HEK293 (cell line): ENCODE measurements around the gene MCM8.

Experiments
- CTCF ChIA-PET: fragments of 350-600 bp; formaldehyde crosslinking; extraction: SDS; loops from one replicate; lab custom pipeline; 2021; ENCODE audit warnings: antibody characterized with exemption; lab: Yijun Ruan, JAX
- POLR2A ChIA-PET: fragments of 300-600 bp; formaldehyde crosslinking; extraction: SDS; loops from one replicate; lab custom pipeline; 2020; ENCODE audit warnings: antibody characterized with exemption, inconsistent platforms; lab: Yijun Ruan, JAX
- H3K27ac ChIP-seq: fragments of 200-500 bp; sonication (Bioruptor generic); 2 replicates; pipeline ENCODE4 v1.5.1; 2014; ENCODE audit warnings: low read depth, low read length, control low read depth, inconsistent platforms; ENCODE audit errors: extremely low read depth
- H3K36me3 ChIP-seq, 2 experiments: fragments of 200-500 bp in 1 of 2; sonication (Bioruptor generic) in 1 of 2; 1 replicate in 1 of 2; 2 replicates in 1 of 2; pipeline ENCODE4 v1.5.1; 2014 to 2017; ENCODE audit warnings: inconsistent platforms in 2 of 2, low read length in 2 of 2; ENCODE audit not compliant: control insufficient read depth in 2 of 2, insufficient read depth in 1 of 2
- H3K4me1 ChIP-seq: fragments of 200-500 bp; sonication (Bioruptor generic); 2 replicates; pipeline ENCODE4 v1.5.1; 2014; ENCODE audit warnings: mild to moderate bottlenecking, low read length, inconsistent platforms; ENCODE audit not compliant: control insufficient read depth, insufficient read depth
- H3K4me3 ChIP-seq: 2 replicates; pipeline ENCODE4 v1.5.1; 2011; ENCODE audit warnings: low read depth, mild to moderate bottlenecking, control low read depth, low read length, moderate library complexity
- H3K9me3 ChIP-seq: fragments of 200-500 bp; sonication (Bioruptor generic); 2 replicates; pipeline ENCODE4 v1.5.1; 2014; ENCODE audit warnings: low read depth, low read length, inconsistent platforms; ENCODE audit not compliant: control insufficient read depth, insufficient read depth
- KLF17 ChIP-seq: fragments of 450-650 bp; formaldehyde crosslinking; IDR thresholded peaks from 2 replicates; pipeline ENCODE4 v1.5.1; 2016; ENCODE audit warnings: missing biosample characterization, missing genetic modification characterization
- SCRT1 ChIP-seq: fragments of 450-650 bp; formaldehyde crosslinking; IDR thresholded peaks from 2 replicates; pipeline ENCODE4 v1.5.1; 2016; ENCODE audit warnings: missing biosample characterization, missing genetic modification characterization, borderline replicate concordance
- SCRT2 ChIP-seq: fragments of 450-650 bp; formaldehyde crosslinking; IDR thresholded peaks from 2 replicates; pipeline ENCODE4 v1.5.1; 2016; ENCODE audit warnings: missing biosample characterization, missing genetic modification characterization
- SP2 ChIP-seq: fragments of 450-650 bp; formaldehyde crosslinking; IDR thresholded peaks from 2 replicates; pipeline ENCODE4 v1.5.1; 2016; ENCODE audit warnings: missing biosample characterization, missing genetic modification characterization
- YY1 ChIP-seq: fragments of 450-650 bp; formaldehyde crosslinking; IDR thresholded peaks from 2 replicates; pipeline ENCODE4 v1.5.1; 2018; ENCODE audit warnings: missing biosample characterization, missing genetic modification characterization
- YY2 ChIP-seq: fragments of 450-650 bp; formaldehyde crosslinking; IDR thresholded peaks from 2 replicates; pipeline ENCODE4 v1.5.1; 2016; ENCODE audit warnings: missing biosample characterization, missing genetic modification characterization
- ZBTB17 ChIP-seq: fragments of 450-650 bp; formaldehyde crosslinking; IDR thresholded peaks from 2 replicates; pipeline ENCODE4 v1.5.1; 2016; ENCODE audit warnings: missing biosample characterization, missing genetic modification characterization
- ZBTB44 ChIP-seq: fragments of 450-650 bp; IDR thresholded peaks from 2 replicates; pipeline ENCODE4 v1.5.1; 2018; ENCODE audit warnings: missing biosample characterization, mild to moderate bottlenecking, missing genetic modification characterization
- ZBTB6 ChIP-seq: fragments of 450-650 bp; formaldehyde crosslinking; IDR thresholded peaks from 2 replicates; pipeline ENCODE4 v1.5.1; 2017; ENCODE audit warnings: missing biosample characterization, missing genetic modification characterization
- ZBTB8A ChIP-seq: fragments of 450-650 bp; formaldehyde crosslinking; IDR thresholded peaks from 2 replicates; pipeline ENCODE4 v1.5.1; 2016; ENCODE audit warnings: missing biosample characterization, missing genetic modification characterization
- ZNF184 ChIP-seq: fragments of 450-650 bp; IDR thresholded peaks from 2 replicates; pipeline ENCODE4 v1.5.1; 2018; ENCODE audit warnings: missing biosample characterization, mild to moderate bottlenecking, missing genetic modification characterization
- ZNF621 ChIP-seq: fragments of 450-650 bp; formaldehyde crosslinking; IDR thresholded peaks from 2 replicates; pipeline ENCODE4 v1.5.1; 2017; ENCODE audit warnings: missing biosample characterization, missing genetic modification characterization
- ZSCAN5A ChIP-seq: fragments of 450-650 bp; formaldehyde crosslinking; IDR thresholded peaks from 2 replicates; pipeline ENCODE4 v1.5.1; 2016; ENCODE audit warnings: missing biosample characterization, missing genetic modification characterization

The MCM8 gene

GRCh38 chr20:6000871-6001270, 50.4 kb downstream of the MCM8 start:
- H3K4me1 ChIP-seq, result no peaks in the 10 kb centered on the region

GRCh38 chr20:6006603-6006949, 56.1 kb downstream of the MCM8 start:
- ChIA-PET CTCF (interaction anchor here (0.5 to 2.2 kb wide), 5 partner anchors 67 to 477 kb away, joined by 3 to 13 read pairs (median 4); no protein-coding TSS in a partner anchor), POLR2A (no interaction called here)
- Histone ChIP-seq H3K36me3 (peaks cover 8 to 20% of the 10 kb centered on the region in 2 experiments; a peak in 2 of 3 replicates), H3K9me3 (no peaks in the 10 kb centered on the region), H3K4me1 (no peaks in the 10 kb centered on the region), H3K4me3 (peak overlapping the region; percentile 86), H3K27ac (peak overlapping the region; percentile 86; the same call in 1 of the 2 replicates)
- TF ChIP-seq ZNF184 (tag by site-specific recombination) (no peak), SP2 (tag by site-specific recombination) (no peak), SCRT2 (no peak), KLF17 (tag by site-specific recombination) (no peak), ZBTB44 (tag by site-specific recombination) (no peak), ZBTB6 (tag by site-specific recombination) (no peak), ZNF621 (no peak)

More at GRCh38 chr20:6000871-6001270, 50.4 kb downstream of the MCM8 start:
- CTCF ChIA-PET, result interaction anchor here (0.6 to 1.2 kb wide), 2 partner anchors 26 to 77 kb away, joined by 3 to 4 read pairs; no protein-coding TSS in a partner anchor
- Histone ChIP-seq H3K27ac (no peak overlapping the region), H3K9me3 (no peaks in the 10 kb centered on the region)
- POLR2A ChIA-PET, result no interaction called here
- peak; percentile 35; the same call in 1 of the 2 replicates for TF ChIP-seq SCRT2
- no peak for TF ChIP-seq ZSCAN5A (tag by site-specific recombination)
- TF ChIP-seq, all 188 proteins: peak for 1
- Histone ChIP-seq H3K4me3 (no peak overlapping the region), H3K36me3 (peaks cover 4 to 32% of the 10 kb centered on the region in 2 experiments; a peak in 2 of 3 replicates)

GRCh38 chr20:6007094-6007528, 56.7 kb downstream of the MCM8 start:
- POLR2A ChIA-PET, result no interaction called here
- peaks cover 11 to 26% of the 10 kb centered on the region in 2 experiments for H3K36me3 ChIP-seq
- H3K4me1 ChIP-seq, result no peaks in the 10 kb centered on the region
- H3K4me3 ChIP-seq, result peak overlapping the region; percentile 86
- no peak for TF ChIP-seq YY1 (tag by site-specific recombination)
- TF ChIP-seq SCRT1 (tag by site-specific recombination), result peak; percentile 68; the same call in 1 of the 2 replicates
- peak; percentile 85 for TF ChIP-seq SCRT2
- no peak for TF ChIP-seq ZSCAN5A (tag by site-specific recombination)
- no peak for TF ChIP-seq YY2 (tag by site-specific recombination)
- no peak for TF ChIP-seq ZBTB17 (tag by site-specific recombination)
- TF ChIP-seq ZBTB8A (tag by site-specific recombination), result no peak
- H3K9me3 ChIP-seq, result no peaks in the 10 kb centered on the region
- CTCF ChIA-PET, result interaction anchor here (0.5 to 2.2 kb wide), 6 partner anchors 10 to 477 kb away, joined by 3 to 13 read pairs (median 4); no protein-coding TSS in a partner anchor
- no peak overlapping the region for H3K27ac ChIP-seq
